GM23338 (cell line): ENCODE measurements around the gene EPHB2.

ENCODE experiments used
- CREB1 ChIP-seq: fragments of 250-450 bp; sonication (Bioruptor Pico); IDR thresholded peaks from 2 replicates; pipeline ENCODE4 v1.5.0; 2020; ENCODE audit warnings: low read depth, mild to moderate bottlenecking, moderate library complexity
- CTCF ChIP-seq, 2 experiments: fragments of 200-600 bp in 1 of 2; sonication (generic) in 1 of 2; conservative IDR thresholded peaks; 2 replicates each; pipeline versions ENCODE4 v1.5.1 to v1.6.1; 2016 to 2017; ENCODE audit warnings: antibody characterized with exemption in 2 of 2, low read depth in 2 of 2, mild to moderate bottlenecking in 2 of 2, moderate library complexity in 1 of 2
- ETS1 ChIP-seq: IDR thresholded peaks from 2 replicates; pipeline ENCODE4 v1.6.1; 2016; ENCODE audit warnings: antibody characterized with exemption
- EZH2 ChIP-seq: fragments of 200-600 bp; sonication (generic); IDR thresholded peaks from one replicate; pipeline ENCODE4 v1.8.0; 2017; ENCODE audit warnings: antibody characterized with exemption, mild to moderate bottlenecking, low read depth; ENCODE audit not compliant: unreplicated experiment
- EZH2phosphoT487 ChIP-seq: fragments of 200-600 bp; sonication (generic); IDR thresholded peaks from one replicate; pipeline ENCODE4 v1.8.1; 2018; ENCODE audit warnings: antibody characterized with exemption; ENCODE audit not compliant: unreplicated experiment
- JUNB ChIP-seq: IDR thresholded peaks from one replicate; pipeline ENCODE4 v1.6.1; 2016; ENCODE audit warnings: antibody characterized with exemption; ENCODE audit not compliant: unreplicated experiment
- POLR2AphosphoS5 ChIP-seq: IDR thresholded peaks from 2 replicates; pipeline ENCODE4 v1.6.1; 2016; ENCODE audit warnings: antibody characterized with exemption, low read depth
- REST ChIP-seq: IDR thresholded peaks from one replicate; pipeline ENCODE4 v1.6.1; 2018; ENCODE audit warnings: antibody characterized with exemption; ENCODE audit not compliant: unreplicated experiment
- ZNF114 ChIP-seq: fragments of 250-450 bp; sonication (Bioruptor Pico); IDR thresholded peaks from 2 replicates; pipeline ENCODE4 v1.5.0; 2020; ENCODE audit warnings: mild to moderate bottlenecking, moderate library complexity

GRCh38 chr1:22879445-22879844, 168.8 kb downstream of the EPHB2 start:
- TF ChIP-seq POLR2AphosphoS5 (no peak), CTCF (conservative IDR thresholded peaks at IDR 0.05; ENCODE audit: low read depth in 2 of 2) (no peak), EZH2 (no peak), ZNF114 (CRISPR knock-in tag) (no peak), EZH2phosphoT487 (no peak), REST (no peak), ETS1 (no peak), CREB1 (no peak), JUNB (no peak)
